IMR-90 (cell line): ENCODE measurements around the gene AMD1. TPM values are rescaled to one million over a fixed set of nuclear protein-coding genes. Genes with fewer than 3 reads are reported as not detected.

Experiments used
- ATAC-seq: fragments of 200-7000 bp; cut with Tn5 transposase; 2 replicates; pipeline ENCODE4 v1.9.1; 2020; ENCODE audit warnings: low read depth, mild to moderate bottlenecking, moderate library complexity
- BruUV-seq: library from RNA; stranded (reverse); fragments of 400-500 nt; replicated peaks from 2 replicates; lab custom pipeline; 2021; lab: Mats Ljungman, UMichigan
- CTCF ChIA-PET: fragments of 300-600 bp; formaldehyde crosslinking; extraction: SDS; loops from one replicate; lab custom pipeline; 2021; ENCODE audit warnings: antibody characterized with exemption; lab: Yijun Ruan, JAX
- POLR2A ChIA-PET: fragments of 300-600 bp; sonication (Branson Sonifier 250); formaldehyde crosslinking; loops from one replicate; lab custom pipeline; 2022; ENCODE audit warnings: antibody characterized with exemption; ENCODE audit not compliant: unreplicated experiment; lab: Charles Lee
- DNase-seq: peaks from one replicate; pipeline ENCODE4 v3.0.0; 2013
- H2AFZ ChIP-seq: replicated peaks from 2 replicates; pipeline ENCODE3; 2013; ENCODE audit warnings: low read length, mild to moderate bottlenecking; ENCODE audit not compliant: poor library complexity
- H2AK5ac ChIP-seq: 2 replicates; pipeline ENCODE4 v1.6.1; 2013; ENCODE audit warnings: low read depth, low read length, inconsistent platforms
- H2AK9ac ChIP-seq: replicated peaks from 2 replicates; pipeline ENCODE3; 2013; ENCODE audit warnings: mild to moderate bottlenecking, low read depth, low read length, moderate library complexity; ENCODE audit not compliant: poor library complexity
- H2BK120ac ChIP-seq: 2 replicates; pipeline ENCODE4 v1.6.1; 2013; ENCODE audit warnings: low read depth, low read length, inconsistent platforms
- H2BK15ac ChIP-seq: 3 replicates; pipeline ENCODE4 v1.6.1; 2013; ENCODE audit warnings: low read depth, low read length, inconsistent platforms
- H2BK20ac ChIP-seq: 2 replicates; pipeline ENCODE4 v1.6.1; 2013; ENCODE audit warnings: low read depth, mild to moderate bottlenecking, inconsistent platforms, low read length, moderate library complexity
- H2BK5ac ChIP-seq: 2 replicates; pipeline ENCODE4 v1.6.1; 2013; ENCODE audit warnings: mild to moderate bottlenecking, low read depth, low read length, inconsistent platforms; ENCODE audit not compliant: poor library complexity, severe bottlenecking
- H3K14ac ChIP-seq: replicated peaks from 2 replicates; pipeline ENCODE4 v1.6.1; 2013; ENCODE audit warnings: low read depth, low read length, inconsistent platforms
- H3K18ac ChIP-seq: 2 replicates; pipeline ENCODE4 v1.6.1; 2013; ENCODE audit warnings: low read depth, low read length, control low read depth
- H3K23ac ChIP-seq: 2 replicates; pipeline ENCODE4 v1.6.1; 2013; ENCODE audit warnings: low read depth, low read length, inconsistent platforms
- H3K27ac ChIP-seq: 2 replicates; pipeline ENCODE4 v1.5.1; 2013; ENCODE audit warnings: mild to moderate bottlenecking, control low read depth, low read length; ENCODE audit not compliant: insufficient read depth
- H3K27me3 ChIP-seq: 2 replicates; pipeline ENCODE4 v1.6.1; 2013; ENCODE audit warnings: low read length; ENCODE audit not compliant: control insufficient read depth, insufficient read depth
- H3K36me3 ChIP-seq: 2 replicates; pipeline ENCODE4 v1.6.1; 2013; ENCODE audit warnings: low read length, mixed read lengths; ENCODE audit not compliant: control insufficient read depth, insufficient read depth
- H3K4ac ChIP-seq: 2 replicates; pipeline ENCODE4 v1.6.1; 2013; ENCODE audit warnings: low read depth, low read length, inconsistent platforms
- H3K4me1 ChIP-seq: 2 replicates; pipeline ENCODE4 v1.6.1; 2013; ENCODE audit warnings: low read length, mixed read lengths; ENCODE audit not compliant: control insufficient read depth, insufficient read depth
- H3K4me2 ChIP-seq: 2 replicates; pipeline ENCODE4 v1.6.1; 2013; ENCODE audit warnings: low read depth, mild to moderate bottlenecking, control low read depth, low read length, moderate library complexity
- H3K4me3 ChIP-seq: 2 replicates; pipeline ENCODE4 v1.5.1; 2013; ENCODE audit warnings: low read depth, mild to moderate bottlenecking, control low read depth, low read length, moderate library complexity; ENCODE audit not compliant: insufficient read depth
- H3K56ac ChIP-seq: 2 replicates; pipeline ENCODE4 v1.6.1; 2013; ENCODE audit warnings: low read length, inconsistent platforms; ENCODE audit not compliant: insufficient read depth; ENCODE audit errors: extremely low read depth
- H3K79me1 ChIP-seq, 2 experiments: 2 replicates each; pipeline ENCODE4 v1.6.1; 2013; ENCODE audit warnings: low read length in 2 of 2, inconsistent platforms in 1 of 2, low read depth in 1 of 2
- H3K9ac ChIP-seq: 2 replicates; pipeline ENCODE4 v1.6.1; 2013; ENCODE audit warnings: low read depth, low read length, control low read depth
- H3K9me1 ChIP-seq: 2 replicates; pipeline ENCODE4 v1.6.1; 2013; ENCODE audit warnings: low read length, inconsistent platforms; ENCODE audit not compliant: insufficient read depth
- H3K9me3 ChIP-seq: 2 replicates; pipeline ENCODE4 v1.6.1; 2013; ENCODE audit warnings: low read length; ENCODE audit not compliant: control insufficient read depth, insufficient read depth
- H4K20me1 ChIP-seq: 2 replicates; pipeline ENCODE4 v1.6.1; 2013; ENCODE audit warnings: low read length, inconsistent platforms; ENCODE audit not compliant: insufficient read depth
- H4K5ac ChIP-seq: 2 replicates; pipeline ENCODE4 v1.6.1; 2013; ENCODE audit warnings: mild to moderate bottlenecking, low read depth, low read length, control low read depth
- H4K8ac ChIP-seq, 2 experiments: 2 replicates each; pipeline ENCODE4 v1.6.1; 2013; ENCODE audit warnings: low read depth in 2 of 2, low read length in 2 of 2, control low read depth in 1 of 2, inconsistent platforms in 1 of 2
- H4K91ac ChIP-seq: 2 replicates; pipeline ENCODE4 v1.6.1; 2013; ENCODE audit warnings: low read depth, low read length, inconsistent platforms; ENCODE audit not compliant: insufficient read depth
- CEBPB ChIP-seq: IDR thresholded peaks from 2 replicates; pipeline ENCODE4 v1.6.1; 2012; ENCODE audit warnings: low read depth, low read length, improper control_type of control experiment
- WGBS, 2 experiments: methylation state at CpG; one replicate each; pipeline versions ENCODE4 v1.1.5 to v1.1.7; 2013; ENCODE audit warnings: missing lambda C conversion rate in 2 of 2; ENCODE audit not compliant: insufficient read length in 1 of 2; ENCODE audit errors: extremely low coverage in 2 of 2; 5-methylcytosine and 5-hydroxymethylcytosine counted together
- dilution Hi-C: fragments of 300-500 bp; cut with HindIII; formaldehyde crosslinking; loops from one replicate; pipeline ENCODE4 v1.14.3; 2018; ENCODE audit warnings: low sequenced_read_pairs; ENCODE audit not compliant: unreplicated experiment
- in situ Hi-C: fragments of 300-500 bp; cut with MboI; formaldehyde crosslinking; loops from 3 replicates; pipeline ENCODE4 v1.14.3; 2019; ENCODE audit warnings: low sequenced_read_pairs, inconsistent platforms, mixed read lengths
- intact Hi-C: fragments of 100-400 bp; cut with micrococcal nuclease; formaldehyde crosslinking; loops from 2 replicates; pipeline ENCODE4 v1.10.0; 2022
- polyA plus RNA-seq, 3 experiments: library from polyadenylated mRNA; depleted of rRNA; stranded (reverse); fragments of >200 nt; gene quantifications; 2 replicates each; pipeline ENCODE4 v1.2.3, GENCODE V29; 2012; ENCODE audit warnings: low replicate concordance in 1 of 3
- total RNA-seq: library from RNA; depleted of rRNA; stranded (reverse); fragments of >200 nt; gene quantifications from 2 replicates; pipeline ENCODE4 v1.2.3, GENCODE V29; 2012
- TF ChIP-seq, protein P1 (sequence below): fragments of 150-350 bp; IDR thresholded peaks from 2 replicates; pipeline ENCODE4 v1.6.1; 2017; ENCODE audit warnings: mild to moderate bottlenecking, antibody characterized with exemption, low read length, low read depth

The AMD1 gene
- total and polyA plus RNA-seq, 2 of the 4 experiments (the other 2 are of a cell fraction), result 32.2 to 65.8 TPM

DNA sequence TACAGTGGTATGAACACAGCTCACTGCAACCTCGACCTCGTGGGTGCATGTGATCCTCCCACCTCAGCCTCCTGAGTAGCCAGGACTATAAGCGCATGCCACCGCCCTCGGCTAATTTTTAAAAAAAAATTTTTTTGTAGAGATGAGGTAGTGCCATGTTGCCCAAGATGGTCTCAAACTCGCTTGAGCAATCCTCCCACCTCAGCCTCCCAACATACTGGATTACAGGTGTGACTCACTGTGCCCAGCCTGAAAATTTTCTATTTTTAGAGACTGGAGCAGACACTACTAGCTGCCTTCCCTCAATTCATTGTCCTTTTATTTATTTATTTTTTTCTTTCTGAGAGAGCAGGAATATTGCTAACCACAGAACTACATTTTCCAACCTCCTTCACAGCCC is 63.6 kb downstream of the AMD1 start:
- Histone ChIP-seq H2BK15ac (no peak overlapping the region), H2BK5ac (no peak overlapping the region), H3K4ac (no peak overlapping the region), H2AK5ac (no peak overlapping the region), H4K91ac (no peak overlapping the region), H3K23ac (no peak overlapping the region), H3K9me1 (no peaks in the 10 kb centered on the region), H3K4me2 (no peak overlapping the region), H4K8ac (no peak overlapping the region), H3K14ac (no peak overlapping the region), H3K27me3 (no peaks in the 10 kb centered on the region), H3K4me1 (no peaks in the 10 kb centered on the region), H3K79me1 (no peaks in the 10 kb centered on the region), H3K56ac (no peak overlapping the region), H2AFZ (no peak overlapping the region), H3K9me3 (no peaks in the 10 kb centered on the region), H3K4me3 (no peak overlapping the region), H2AK9ac (no peak overlapping the region), H3K36me3 (no peaks in the 10 kb centered on the region), H3K27ac (no peak overlapping the region), H3K18ac (no peak overlapping the region), H2BK20ac (no peak overlapping the region), H4K5ac (no peak overlapping the region), H2BK120ac (no peak overlapping the region), H3K9ac (no peak overlapping the region), H4K20me1 (no peaks in the 10 kb centered on the region)
- dilution Hi-C loops, result no loop called here
- no TSS peak for BruUV-seq
- TF ChIP-seq, protein P1, sequence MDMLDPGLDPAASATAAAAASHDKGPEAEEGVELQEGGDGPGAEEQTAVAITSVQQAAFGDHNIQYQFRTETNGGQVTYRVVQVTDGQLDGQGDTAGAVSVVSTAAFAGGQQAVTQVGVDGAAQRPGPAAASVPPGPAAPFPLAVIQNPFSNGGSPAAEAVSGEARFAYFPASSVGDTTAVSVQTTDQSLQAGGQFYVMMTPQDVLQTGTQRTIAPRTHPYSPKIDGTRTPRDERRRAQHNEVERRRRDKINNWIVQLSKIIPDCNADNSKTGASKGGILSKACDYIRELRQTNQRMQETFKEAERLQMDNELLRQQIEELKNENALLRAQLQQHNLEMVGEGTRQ, result no peak
- TF ChIP-seq CEBPB, result peak; percentile 54
- in situ Hi-C loops, result no loop called here
- DNase-seq, result peak; percentile 9
- WGBS, 2 experiments, result no CpG with 5 or more reads among the region's 6 CpGs
- ChIA-PET POLR2A (no interaction called here), CTCF (interaction anchor here (0.6 kb wide), 1 partner anchor 862 kb away, joined by 3 read pairs; no protein-coding TSS in a partner anchor)
- intact Hi-C loops, result no loop called here
- no peak for ATAC-seq
